OCI-M2 (cell line): ENCODE measurements around the gene PRMT9.

Experiments used
- DNase-seq: peaks from one replicate; lab custom pipeline; 2025; ENCODE audit not compliant: unreplicated experiment; lab: John Stamatoyannopoulos, UW

PRMT9 gene

GRCh38 chr4:147625733-147626132 is 58.2 kb downstream of the PRMT9 start:
- no peak for DNase-seq

GRCh38 chr4:147620315-147620714 is 63.6 kb downstream of the PRMT9 start:
- DNase-seq: no peak

GRCh38 chr4:147617841-147618691 is 65.9 kb downstream of the PRMT9 start:
- DNase-seq: no peak

GRCh38 chr4:147617173-147617840 is 66.7 kb downstream of the PRMT9 start, which contains the start of gene TMEM184C:
Gene TMEM184C, plus strand, starts transcription at chr4:147617397. Its CDS starts 560 bp downstream, at chr4:147617957.
- DNase-seq: peak; percentile 39

GRCh38 chr4:147616849-147617172 is 67.2 kb downstream of the PRMT9 start:
- no peak for DNase-seq

GRCh38 chr4:147610686-147611085 is 73.3 kb downstream of the PRMT9 start:
- DNase-seq: no peak

GRCh38 chr4:147607471-147607870 is 76.5 kb downstream of the PRMT9 start:
- DNase-seq: no peak

GRCh38 chr4:147605499-147605898 is 78.5 kb downstream of the PRMT9 start:
- no peak for DNase-seq

GRCh38 chr4:147599769-147600168 is 84.2 kb downstream of the PRMT9 start:
- DNase-seq: no peak

GRCh38 chr4:147599206-147599605 is 84.8 kb downstream of the PRMT9 start:
- DNase-seq: no peak

- DNase-seq: no peak
These were observed 86.4 kb downstream of the PRMT9 start for GRCh38 chr4:147597561-147597960.

GRCh38 chr4:147596981-147597380 is 87.0 kb downstream of the PRMT9 start:
- no peak for DNase-seq

- no peak for DNase-seq
These were observed 87.6 kb downstream of the PRMT9 start for GRCh38 chr4:147596377-147596776.

GRCh38 chr4:147594578-147594977 is 89.4 kb downstream of the PRMT9 start:
- DNase-seq: no peak

GRCh38 chr4:147594107-147594506 is 89.9 kb downstream of the PRMT9 start:
- DNase-seq: no peak

- DNase-seq: no peak
These were observed 92.9 kb downstream of the PRMT9 start for GRCh38 chr4:147591106-147591505.

- DNase-seq: peak; percentile 2
These were observed 93.6 kb downstream of the PRMT9 start for GRCh38 chr4:147590249-147590920.

- DNase-seq: no peak
These were observed 94.4 kb downstream of the PRMT9 start for GRCh38 chr4:147589586-147589985.
